PFSK-1 (cell line): ENCODE results near the gene TXNDC5.

Experiments used
- POLR2AphosphoS5 ChIP-seq: IDR thresholded peaks from 2 replicates; pipeline ENCODE4 v1.6.1; 2012; ENCODE audit warnings: low read depth, mild to moderate bottlenecking, control low read depth, low read length, moderate library complexity
- TAF1 ChIP-seq: IDR thresholded peaks from 2 replicates; pipeline ENCODE4 v1.6.1; 2012; ENCODE audit warnings: low read length, control low read depth, borderline replicate concordance; ENCODE audit not compliant: insufficient read depth

DNA sequence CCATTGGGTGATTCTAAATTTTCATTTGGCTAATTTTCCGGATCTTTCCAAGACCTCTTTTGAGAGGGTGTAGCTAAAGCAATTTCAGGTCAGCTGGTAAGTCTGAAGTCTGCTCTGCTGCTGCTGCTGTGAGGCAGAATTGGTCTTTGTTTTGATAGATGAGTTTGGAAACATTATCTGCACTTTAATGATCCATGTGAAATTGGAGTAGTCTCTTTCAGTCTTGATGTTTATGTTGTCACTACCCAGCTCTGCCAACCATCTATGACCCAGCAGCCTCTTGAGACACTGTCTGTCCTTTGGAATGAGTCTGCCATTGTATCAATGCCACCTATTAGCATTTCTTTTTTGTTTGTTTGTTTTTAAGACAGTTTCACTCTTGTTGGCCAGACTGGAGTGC, 44.1 kb downstream of the TXNDC5 start:
- TF ChIP-seq POLR2AphosphoS5 (no peak), TAF1 (no peak)
